OCI-M1 (cell line): Measurements from ENCODE around the gene ARL17B.
"Not testable (repeated sequence)": the region's sequence is repeated elsewhere in the genome, so short reads cannot be mapped to it uniquely, and the experiment has no call there.

Experiments
- DNase-seq: peaks from one replicate; lab custom pipeline; 2025; lab: John Stamatoyannopoulos, UW

Gene ARL17B

DNA sequence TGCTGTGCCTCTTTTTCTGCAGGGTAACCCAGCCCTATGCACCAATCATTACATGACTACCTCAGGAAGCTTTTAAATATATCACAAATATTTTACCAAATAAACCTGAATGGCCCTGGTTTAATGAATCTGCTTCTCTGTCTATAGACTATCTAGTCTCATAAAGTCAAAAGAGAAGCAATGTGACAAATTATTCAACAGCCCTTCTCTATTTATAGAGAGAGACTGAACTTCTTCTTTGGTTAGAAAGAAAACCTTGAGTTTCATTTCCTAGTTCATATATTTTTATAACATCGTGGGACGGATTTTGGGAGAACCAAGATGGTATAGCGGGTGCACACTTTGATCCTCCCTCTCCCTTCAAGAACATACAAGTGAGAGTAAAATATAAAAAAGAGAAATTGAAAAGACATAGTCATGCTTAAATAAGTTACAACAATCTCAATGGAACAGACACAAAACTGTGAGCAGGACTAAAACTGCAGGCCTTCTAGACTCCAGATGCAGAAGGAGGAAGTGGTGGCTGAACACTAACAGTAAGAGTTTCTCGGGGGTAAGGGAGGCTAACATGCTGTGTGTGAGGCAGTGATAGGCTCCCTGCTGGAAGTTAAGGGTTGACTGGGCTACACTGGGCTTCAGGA lies 70.5 kb downstream of the ARL17B start:
- DNase-seq = peak; percentile 91

DNA sequence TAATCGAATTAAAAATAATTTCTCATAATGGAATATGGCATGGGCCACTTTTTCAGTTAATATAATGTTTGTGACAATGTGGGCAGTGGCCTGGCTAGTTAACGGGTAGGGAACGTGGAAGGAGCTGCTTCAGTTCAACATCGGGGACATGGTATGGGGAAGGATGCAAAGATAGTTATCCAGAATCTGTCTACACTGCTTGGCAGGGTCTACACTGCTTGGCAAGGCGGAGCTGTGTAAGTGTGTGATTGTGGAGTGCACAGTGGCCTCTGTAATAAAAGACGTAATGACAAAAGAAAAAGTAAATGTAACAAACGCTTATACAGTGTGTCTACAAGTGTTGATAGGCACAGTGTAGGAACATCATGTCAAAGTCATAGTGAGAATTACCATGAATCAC lies 74.0 kb downstream of the ARL17B start:
- DNase-seq = not testable (repeated sequence)

GRCh38 chr17:46286764-46287221 lies 74.8 kb downstream of the ARL17B start:
- DNase-seq = peak; percentile 89

DNA sequence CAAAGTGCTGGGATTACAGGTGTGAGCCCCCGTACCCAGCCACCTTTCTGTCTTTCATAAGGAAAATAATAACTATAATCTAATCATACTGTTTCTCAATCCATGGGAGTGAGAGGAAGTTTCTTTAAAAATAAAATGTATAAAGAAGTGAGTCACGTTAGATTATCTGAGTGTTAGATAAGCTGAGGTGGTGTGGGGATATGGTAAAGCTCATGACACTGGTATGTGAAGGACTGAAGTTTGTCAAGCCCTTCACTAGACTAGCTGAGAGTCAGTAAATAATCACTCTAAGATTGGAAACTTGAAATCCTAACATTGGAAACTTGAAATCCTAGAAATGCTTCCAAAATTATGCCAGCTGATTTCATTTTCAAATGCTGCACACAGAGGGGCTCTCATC lies 76.1 kb downstream of the ARL17B start:
- not testable (repeated sequence) for DNase-seq

DNA sequence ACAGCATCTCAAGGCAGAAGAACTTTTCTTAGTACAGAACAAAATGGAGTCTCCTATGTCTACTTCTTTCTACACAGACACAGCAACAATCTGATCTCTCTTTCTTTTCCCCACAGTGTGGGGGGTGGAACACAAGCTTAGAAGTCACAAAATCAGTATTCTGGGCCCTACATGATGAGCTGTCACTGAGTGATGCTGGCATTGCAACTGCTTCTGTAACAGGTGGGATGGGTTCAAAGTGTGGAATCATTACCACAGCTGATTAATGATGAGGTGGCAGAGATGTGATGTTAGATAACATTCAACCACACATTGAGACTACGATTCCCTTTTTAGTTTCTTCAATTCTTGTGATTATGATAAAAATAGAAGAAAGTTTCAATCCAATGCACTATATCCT lies 77.1 kb downstream of the ARL17B start:
- not testable (repeated sequence) for DNase-seq

- not testable (repeated sequence) for DNase-seq
Observed at GRCh38 chr17:46282635-46283034, 78.9 kb downstream of the ARL17B start.

DNA sequence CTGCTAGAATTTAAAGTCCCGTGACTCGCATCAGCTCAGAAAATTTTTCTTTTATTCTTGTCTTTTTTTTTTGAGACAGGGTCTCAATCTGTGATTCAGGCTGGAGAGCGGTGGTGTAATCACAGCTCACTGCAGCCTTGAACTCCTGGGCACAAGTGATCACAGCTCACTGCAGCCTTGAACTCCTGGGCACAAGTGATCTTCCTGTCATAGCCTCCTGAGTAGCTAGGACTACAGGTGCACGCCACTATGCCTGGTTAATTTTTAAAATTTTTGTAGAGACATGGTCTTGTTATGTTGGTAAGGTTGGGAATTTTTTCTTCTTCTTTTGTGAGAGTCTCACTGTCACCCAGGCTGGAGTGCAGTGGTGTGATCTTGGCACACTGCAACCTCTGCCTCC lies 80.2 kb downstream of the ARL17B start:
- DNase-seq = not testable (repeated sequence)

DNA sequence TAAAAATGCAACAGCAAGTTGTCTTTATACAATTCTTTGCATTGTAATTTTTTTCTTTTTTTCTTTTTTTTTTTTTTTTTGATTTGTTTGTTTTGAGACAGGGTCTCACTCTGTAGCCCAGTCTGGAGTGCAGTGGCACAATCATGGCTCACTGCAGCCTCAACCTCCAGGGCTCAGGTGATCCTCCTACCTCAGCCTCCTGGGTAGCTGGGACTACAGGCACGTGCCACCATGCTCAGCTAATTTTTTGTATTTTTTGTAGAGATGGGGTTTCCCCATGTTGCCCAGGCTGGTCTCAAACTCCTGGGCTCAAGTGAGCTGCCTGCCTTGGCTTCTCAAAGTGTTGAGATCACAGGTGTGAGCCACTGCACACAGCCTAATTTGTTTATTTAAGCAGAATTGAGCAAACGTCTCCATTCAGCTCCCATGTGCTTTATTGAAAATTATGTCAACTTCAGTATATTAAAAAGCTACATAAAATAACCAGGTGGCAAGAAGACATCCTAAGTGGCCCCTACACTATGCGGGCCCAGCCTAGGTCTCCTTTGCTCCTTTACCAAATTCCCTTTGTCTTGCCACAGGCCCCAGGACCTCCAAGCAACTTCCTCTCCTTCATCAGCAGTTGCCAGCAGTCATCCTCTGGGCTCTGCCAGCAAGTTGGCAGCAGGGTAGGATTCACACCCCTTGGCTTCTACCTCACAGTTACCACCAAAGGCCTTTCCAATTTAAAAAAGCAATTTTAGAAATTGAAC lies 84.7 kb downstream of the ARL17B start:
- DNase-seq = not testable (repeated sequence)

- DNase-seq = no peak
Observed at GRCh38 chr17:46274238-46274637, 87.3 kb downstream of the ARL17B start.

DNA sequence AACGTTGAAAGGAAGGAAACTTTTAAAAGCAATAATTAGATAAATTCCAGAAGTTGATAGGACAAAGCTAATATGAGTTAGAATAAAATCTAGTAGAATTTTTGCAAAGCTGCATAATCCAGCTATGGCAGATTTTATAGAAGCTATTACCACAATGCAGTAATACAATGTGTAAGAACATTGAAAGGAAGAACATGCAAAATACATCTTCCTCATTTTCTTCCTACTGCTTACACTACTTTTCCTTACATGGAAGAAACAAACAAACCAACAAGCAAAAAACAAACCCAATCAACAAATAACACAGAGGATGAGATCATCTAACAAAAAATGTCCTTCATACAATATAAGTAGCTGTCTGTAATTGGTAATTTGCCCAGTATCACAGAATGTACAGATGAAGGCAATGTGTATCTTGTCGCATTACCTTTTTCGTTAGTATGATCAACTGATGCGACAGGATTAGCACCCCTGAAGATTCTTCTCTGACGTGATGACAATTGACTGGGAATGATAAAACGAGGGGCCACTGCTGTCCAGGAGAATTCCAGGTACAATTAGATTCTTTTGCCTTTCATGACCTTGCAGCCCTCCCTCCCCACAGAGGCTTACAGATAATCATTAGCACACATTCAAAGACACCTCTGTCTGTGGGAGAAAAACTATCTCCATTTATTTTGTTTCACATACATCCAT lies 87.9 kb downstream of the ARL17B start:
- DNase-seq = no peak

- DNase-seq = no peak
Observed at GRCh38 chr17:46270032-46270431, 91.5 kb downstream of the ARL17B start.

- DNase-seq = peak; percentile 74
Observed at GRCh38 chr17:46266656-46267544, 94.7 kb downstream of the ARL17B start.

DNA sequence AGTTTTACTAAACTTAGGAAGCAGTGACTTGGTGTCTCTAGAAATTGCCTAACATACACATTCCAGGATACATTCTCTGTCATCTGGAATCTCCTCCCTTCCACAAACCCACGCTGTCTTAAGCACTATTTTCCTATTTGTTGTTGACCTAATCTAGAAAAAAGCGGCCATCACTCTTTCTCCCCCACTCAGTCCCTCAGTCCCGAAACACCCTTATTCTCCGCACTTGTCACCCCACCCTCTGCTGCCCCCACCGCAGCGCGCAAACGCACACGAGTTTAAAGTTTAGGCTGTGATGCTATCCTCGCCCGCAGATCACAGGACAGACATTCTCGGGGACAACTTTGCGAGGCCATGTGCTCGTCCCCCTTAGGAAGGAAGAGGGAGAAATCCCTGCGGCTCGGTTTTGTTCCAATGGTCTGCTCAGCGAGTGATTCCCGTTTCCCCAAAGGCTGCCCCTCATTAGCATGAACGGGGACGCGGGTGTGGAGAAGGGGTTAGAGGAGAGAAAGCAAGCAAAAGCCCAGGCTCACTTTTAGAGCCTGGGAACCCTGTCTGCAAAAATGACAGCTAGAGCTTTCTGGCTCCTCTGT lies 95.4 kb downstream of the ARL17B start:
- DNase-seq = not testable (repeated sequence)

DNA sequence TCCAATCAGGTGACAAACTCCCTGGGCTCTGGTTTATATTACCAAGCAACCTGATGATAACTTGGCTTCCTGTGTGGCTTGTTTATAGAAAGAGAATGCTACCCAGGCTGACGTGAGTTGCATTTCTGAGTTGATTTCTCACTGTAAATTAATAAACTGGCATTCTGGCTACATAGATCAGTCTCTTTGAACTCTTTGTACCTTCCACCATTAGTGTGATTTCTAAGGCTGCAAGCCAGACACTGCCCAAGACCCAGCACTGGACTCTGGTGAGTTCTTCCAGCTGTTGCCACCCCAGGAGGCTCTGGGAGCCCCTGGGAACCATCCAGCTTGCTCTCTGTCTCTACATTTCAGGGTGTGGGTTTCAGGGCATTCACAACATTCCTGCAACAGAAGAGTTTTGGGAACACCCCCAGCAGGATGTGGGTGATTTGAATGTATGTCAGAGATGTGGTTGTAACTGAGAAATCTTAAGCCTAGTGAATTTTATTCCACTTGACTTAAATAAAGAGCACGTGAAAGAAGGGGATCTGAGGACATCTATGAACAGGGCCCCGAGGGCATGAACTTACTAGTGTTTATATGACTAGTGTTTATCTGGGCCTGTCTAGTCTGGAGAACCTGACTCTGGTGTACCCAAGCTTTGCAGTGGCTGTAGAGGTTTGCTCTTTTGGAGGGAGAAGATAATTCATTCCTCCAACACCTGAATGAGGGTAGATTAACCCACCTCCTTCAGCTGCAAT lies 96.9 kb downstream of the ARL17B start:
- DNase-seq = no peak

- no peak for DNase-seq
Observed at GRCh38 chr17:46262271-46262670, 99.3 kb downstream of the ARL17B start.

- not testable (repeated sequence) for DNase-seq
Observed at GRCh38 chr17:46259845-46260661, 101.5 kb downstream of the ARL17B start.

- not testable (repeated sequence) for DNase-seq
Observed at GRCh38 chr17:46256369-46256768, 105.2 kb downstream of the ARL17B start.

DNA sequence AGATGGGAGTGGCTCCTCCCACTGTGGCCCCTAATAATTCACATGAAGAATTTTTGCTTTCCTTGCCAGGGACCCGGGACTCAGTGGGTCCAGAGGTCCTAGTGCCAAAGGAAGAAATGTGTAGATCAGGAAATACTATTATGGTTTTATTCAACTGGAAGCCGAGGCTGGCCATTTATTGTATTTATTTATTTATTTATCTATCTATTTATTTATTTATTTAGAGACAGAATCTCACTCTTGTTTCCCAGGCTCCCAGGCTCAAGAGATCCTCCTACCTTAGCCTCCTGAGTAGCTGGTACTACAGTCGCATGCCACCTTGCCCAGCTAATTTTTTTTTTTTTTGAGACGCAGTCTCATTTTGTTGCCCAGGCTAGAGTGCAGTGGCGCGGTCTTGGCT lies 107.4 kb downstream of the ARL17B start:
- not testable (repeated sequence) for DNase-seq

GRCh38 chr17:46253722-46254121 lies 107.8 kb downstream of the ARL17B start:
- peak; percentile 80 for DNase-seq

GRCh38 chr17:46252804-46253203 lies 108.8 kb downstream of the ARL17B start:
- DNase-seq = not testable (repeated sequence)
